HUES64 (cell line): ENCODE measurements around the gene CNTF.

Experiments used
- H3K27ac ChIP-seq: 2 replicates; pipeline ENCODE4 v1.7.0; 2013; ENCODE audit warnings: low read depth, low read length, inconsistent platforms
- H3K27me3 ChIP-seq: 2 replicates; pipeline ENCODE4 v1.6.1; 2013; ENCODE audit warnings: mild to moderate bottlenecking, low read length; ENCODE audit not compliant: insufficient read depth
- H3K36me3 ChIP-seq: 2 replicates; pipeline ENCODE4 v1.6.1; 2013; ENCODE audit warnings: mild to moderate bottlenecking, low read length; ENCODE audit not compliant: insufficient read depth
- H3K4me1 ChIP-seq: 2 replicates; pipeline ENCODE4 v1.6.1; 2013; ENCODE audit warnings: mild to moderate bottlenecking, low read length, moderate library complexity; ENCODE audit not compliant: insufficient read depth
- H3K4me3 ChIP-seq: 2 replicates; pipeline ENCODE4 v1.5.1; 2013; ENCODE audit warnings: mild to moderate bottlenecking, low read length, moderate library complexity
- H3K9ac ChIP-seq: 2 replicates; pipeline ENCODE4 v1.6.1; 2013; ENCODE audit warnings: mild to moderate bottlenecking, low read depth, low read length
- H3K9me3 ChIP-seq: 2 replicates; pipeline ENCODE4 v1.6.1; 2013; ENCODE audit warnings: low read depth, low read length; ENCODE audit not compliant: insufficient read depth
- WGBS: fragments of 150-250, 120-280 bp; methylation state at CpG from one replicate; pipeline ENCODE4 v1.1.7; 2013; ENCODE audit warnings: missing lambda C conversion rate; 5-methylcytosine and 5-hydroxymethylcytosine counted together

CNTF gene

GRCh38 chr11:58659910-58660570 lies 37.6 kb downstream of the CNTF start:
- Histone ChIP-seq H3K27ac (no peak overlapping the region), H3K4me3 (no peak overlapping the region), H3K9me3 (no peaks in the 10 kb centered on the region), H3K27me3 (no peaks in the 10 kb centered on the region), H3K9ac (no peak overlapping the region), H3K36me3 (no peaks in the 10 kb centered on the region), H3K4me1 (no peaks in the 10 kb centered on the region)
- 93% methylated on average over 4 of the region's 5 CpGs for WGBS

GRCh38 chr11:58671983-58672633 lies 49.6 kb downstream of the CNTF start:
- H3K4me1 ChIP-seq = no peaks in the 10 kb centered on the region
- 86% methylated on average over 6 of the region's 6 CpGs for WGBS
- no peaks in the 10 kb centered on the region for H3K27me3 ChIP-seq
- no peak overlapping the region for H3K27ac ChIP-seq
- H3K9me3 ChIP-seq = 0 out of 2 replicates have a peak, but pooled peaks cover 2% of the 10 kb centered on the region
- H3K4me3 ChIP-seq = no peak overlapping the region
- no peak overlapping the region for H3K9ac ChIP-seq
- H3K36me3 ChIP-seq = no peaks in the 10 kb centered on the region

GRCh38 chr11:58674609-58675008 lies 52.1 kb downstream of the CNTF start:
- Histone ChIP-seq H3K36me3 (no peaks in the 10 kb centered on the region), H3K27me3 (no peaks in the 10 kb centered on the region), H3K9me3 (peaks cover 9% of the 10 kb centered on the region), H3K4me1 (no peaks in the 10 kb centered on the region), H3K9ac (no peak overlapping the region), H3K4me3 (no peak overlapping the region), H3K27ac (no peak overlapping the region)
- WGBS = 93% methylated on average over 12 of the region's 12 CpGs
